Endothelial cell of umbilical vein (primary cell): Measurements from ENCODE around the gene EDA.

Experiments
- CTCF ChIP-seq, 2 donors: IDR thresholded peaks; 1 replicate in 1 of 2; 2 replicates in 1 of 2; pipeline ENCODE4 v1.5.1; 2011; ENCODE audit warnings: low read length in 2 of 2, mild to moderate bottlenecking in 2 of 2, moderate library complexity in 2 of 2, control low read depth in 1 of 2, inconsistent platforms in 1 of 2, low read depth in 1 of 2; ENCODE audit not compliant: insufficient read depth in 1 of 2; ENCODE audit errors: extremely low read depth in 1 of 2
- EZH2 ChIP-seq: IDR thresholded peaks from 2 replicates; pipeline ENCODE4 v1.6.1; 2012; ENCODE audit warnings: borderline replicate concordance, low read depth, mild to moderate bottlenecking, moderate library complexity, low read length, inconsistent platforms; ENCODE audit not compliant: severe bottlenecking
- JUN ChIP-seq: IDR thresholded peaks from 2 replicates; pipeline ENCODE4 v1.6.1; 2011; ENCODE audit warnings: borderline replicate concordance, low read depth; ENCODE audit not compliant: insufficient read length, insufficient read depth
- POLR2A ChIP-seq: IDR thresholded peaks from 2 replicates; pipeline ENCODE4 v1.6.1; 2012; ENCODE audit warnings: low read depth, mild to moderate bottlenecking, control low read depth, low read length
- POLR2AphosphoS5 ChIP-seq: IDR thresholded peaks from 2 replicates; pipeline ENCODE4 v1.6.1; 2012; ENCODE audit warnings: low read depth, mild to moderate bottlenecking, control low read depth, low read length, moderate library complexity; ENCODE audit not compliant: insufficient read depth

GRCh38 chrX:69670001-69670555, 54.2 kb downstream of the EDA start:
- no peak for TF ChIP-seq CTCF (IDR thresholded peaks at IDR 0.05; ENCODE audit: extremely low read depth in 1 of 2, insufficient read depth in 1 of 2, low read depth in 1 of 2, low read length in 2 of 2)
- TF ChIP-seq EZH2: no peak
- TF ChIP-seq JUN: no peak
- no peak for TF ChIP-seq POLR2AphosphoS5
- no peak for TF ChIP-seq POLR2A
